ENCODE results near the gene SUPT5H. TPM values are rescaled to one million over a fixed set of nuclear protein-coding genes. Genes with fewer than 3 reads are reported as not detected.

The SUPT5H gene
- total and polyA plus RNA-seq, 9 donors: 51.4 to 163 (median 101) TPM

DNA sequence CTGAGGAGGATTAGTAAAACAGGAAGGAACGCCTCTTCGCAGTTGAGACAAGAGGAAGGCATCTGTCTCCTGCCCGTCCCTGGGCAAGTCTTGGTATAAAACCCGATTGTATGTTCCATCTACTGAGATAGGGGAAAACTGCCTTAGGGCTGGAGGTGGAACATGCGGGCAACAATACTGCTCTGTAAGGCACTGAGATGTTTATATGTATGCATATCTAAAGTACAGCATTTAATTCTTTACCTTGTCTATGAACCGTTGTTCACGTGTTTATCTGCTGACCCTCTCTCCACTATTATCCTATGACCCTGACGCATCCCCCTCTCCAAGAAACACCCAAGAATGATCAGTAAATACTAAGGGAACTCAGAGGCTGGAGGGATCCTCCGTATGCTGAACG lies 34.5 kb downstream of the SUPT5H start:
- DNase-seq: no peak
- no peaks in the 10 kb centered on the region for H3K9me3 ChIP-seq
- peaks cover 7% of the 10 kb centered on the region for H3K4me1 ChIP-seq (ENCODE audit: insufficient read depth)
- TF ChIP-seq EP300 (IDR thresholded peaks at IDR 0.05) (no peak), POLR2A (IDR thresholded peaks at IDR 0.05) (no peak)
- TF ChIP-seq, protein P1, sequence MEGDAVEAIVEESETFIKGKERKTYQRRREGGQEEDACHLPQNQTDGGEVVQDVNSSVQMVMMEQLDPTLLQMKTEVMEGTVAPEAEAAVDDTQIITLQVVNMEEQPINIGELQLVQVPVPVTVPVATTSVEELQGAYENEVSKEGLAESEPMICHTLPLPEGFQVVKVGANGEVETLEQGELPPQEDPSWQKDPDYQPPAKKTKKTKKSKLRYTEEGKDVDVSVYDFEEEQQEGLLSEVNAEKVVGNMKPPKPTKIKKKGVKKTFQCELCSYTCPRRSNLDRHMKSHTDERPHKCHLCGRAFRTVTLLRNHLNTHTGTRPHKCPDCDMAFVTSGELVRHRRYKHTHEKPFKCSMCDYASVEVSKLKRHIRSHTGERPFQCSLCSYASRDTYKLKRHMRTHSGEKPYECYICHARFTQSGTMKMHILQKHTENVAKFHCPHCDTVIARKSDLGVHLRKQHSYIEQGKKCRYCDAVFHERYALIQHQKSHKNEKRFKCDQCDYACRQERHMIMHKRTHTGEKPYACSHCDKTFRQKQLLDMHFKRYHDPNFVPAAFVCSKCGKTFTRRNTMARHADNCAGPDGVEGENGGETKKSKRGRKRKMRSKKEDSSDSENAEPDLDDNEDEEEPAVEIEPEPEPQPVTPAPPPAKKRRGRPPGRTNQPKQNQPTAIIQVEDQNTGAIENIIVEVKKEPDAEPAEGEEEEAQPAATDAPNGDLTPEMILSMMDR (IDR thresholded peaks at IDR 0.05): no peak
- H3K36me3 ChIP-seq: no peaks in the 10 kb centered on the region
- H3K27ac ChIP-seq: no peak overlapping the region
- intact Hi-C loops (cut with DNase I): loop anchor here in 2 of 4 donors (10.0 kb wide), 1 partner anchor 55 kb away; the partner anchor contains the start of gene EID2B (in 2 of the 2)
- peak overlapping the region; percentile 90 for H3K4me3 ChIP-seq
- WGBS, 3 donors: 28 to 45% (median 39%) methylated on average over 10 of the region's 10 CpGs
- H3K27me3 ChIP-seq: no peaks in the 10 kb centered on the region

DNA sequence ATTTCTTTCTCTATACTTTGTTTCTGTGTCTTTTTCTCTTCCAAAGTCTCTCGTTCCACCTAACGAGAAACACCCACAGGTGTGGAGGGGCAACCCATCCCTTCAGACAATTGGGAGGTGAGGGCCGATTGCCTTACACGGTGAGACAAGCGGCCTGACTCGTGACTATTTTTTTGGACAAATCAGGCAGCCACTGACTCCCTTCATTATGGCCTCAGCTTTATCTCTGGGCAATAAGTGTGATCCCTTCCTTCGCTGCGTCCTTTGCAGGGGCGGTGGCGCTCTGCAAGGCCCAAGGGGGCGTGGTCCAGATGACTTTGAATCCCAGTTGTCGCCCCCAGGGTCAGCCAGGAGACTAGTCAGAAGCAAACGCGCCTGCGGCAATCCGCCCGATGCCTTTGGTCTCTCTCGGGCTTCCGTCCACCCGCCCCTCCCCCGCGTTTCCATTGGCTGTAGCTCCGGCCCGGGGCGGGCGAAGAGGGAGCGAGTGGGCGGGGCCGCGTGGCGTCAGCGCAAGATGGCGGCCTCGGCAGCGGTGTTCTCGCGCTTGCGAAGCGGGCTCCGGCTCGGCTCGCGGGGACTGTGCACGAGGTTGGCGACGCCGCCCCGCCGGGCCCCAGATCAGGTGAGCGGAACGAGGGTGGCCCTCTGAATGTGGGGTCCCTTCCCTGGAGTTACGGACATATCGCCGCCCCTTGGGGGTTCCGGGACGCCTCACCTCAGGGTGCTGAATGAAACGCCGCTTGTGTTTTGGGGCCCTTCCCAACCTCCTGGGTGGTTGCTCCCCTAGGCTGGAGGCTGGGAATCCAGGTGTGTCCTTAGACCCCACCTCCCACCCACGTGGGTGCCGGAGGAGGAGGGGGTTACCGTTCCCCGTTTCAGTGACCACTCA lies 35.2 kb downstream of the SUPT5H start, which contains the start of gene TIMM50:
Gene TIMM50, plus strand, starts transcription at position 502 of the 892 bp plus-strand sequence. Its CDS starts 16 bp downstream, at position 518.
- intact Hi-C loops (cut with DNase I): no loop called here

DNA sequence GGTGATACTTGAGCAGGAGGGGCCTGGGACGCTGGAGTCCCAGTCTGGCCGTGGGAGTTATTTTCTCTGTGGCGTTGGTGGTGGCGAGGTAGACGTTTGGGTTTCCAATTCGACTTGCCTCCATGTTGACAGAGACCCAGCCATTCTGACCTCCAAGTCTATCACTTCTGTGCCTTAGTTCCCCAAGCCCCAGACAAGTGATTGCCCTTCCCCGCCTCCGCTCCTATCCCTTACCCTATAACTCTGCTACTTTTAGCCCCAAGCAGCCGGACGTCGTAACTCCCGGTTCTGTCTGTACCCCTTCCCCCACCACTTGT lies 35.8 kb downstream of the SUPT5H start:
- H3K9me3 ChIP-seq: no peaks in the 10 kb centered on the region
- 0 to 1% (median 0%) methylated on average over 12 of the region's 12 CpGs for WGBS, 3 donors
- no peaks in the 10 kb centered on the region for H3K27me3 ChIP-seq
- peaks cover 7% of the 10 kb centered on the region for H3K4me1 ChIP-seq (ENCODE audit: insufficient read depth)
- TF ChIP-seq EP300 (IDR thresholded peaks at IDR 0.05): no peak
- TF ChIP-seq, protein P1 (IDR thresholded peaks at IDR 0.05): no peak
- TF ChIP-seq POLR2A (IDR thresholded peaks at IDR 0.05): no peak
- peak overlapping the region in 1 of 2 donors; percentile 77 for H3K27ac ChIP-seq
- intact Hi-C loops (cut with DNase I): no loop called here
- no peaks in the 10 kb centered on the region for H3K36me3 ChIP-seq
- H3K4me3 ChIP-seq: peak overlapping the region; percentile 90
- DNase-seq: no peak

More for the DNA sequence above, 35.2 kb downstream of the SUPT5H start, which contains the start of gene TIMM50:
- Histone ChIP-seq H3K27ac (peak within 1 kb of the TSS in 1 of 2 donors; percentile 77), H3K36me3 (no peaks in the 10 kb centered on the region), H3K4me3 (peak within 1 kb of the TSS; percentile 90), H3K9me3 (no peaks in the 10 kb centered on the region), H3K27me3 (no peaks in the 10 kb centered on the region), H3K4me1 (ENCODE audit: insufficient read depth) (peaks cover 7% of the 10 kb centered on the region)
- DNase-seq: peak; percentile 95 to 98 (median 97)
- WGBS, 3 donors: 0 to 2% (median 0%) methylated on average over 34 to 62 of the region's 62 CpGs
- TF ChIP-seq, protein P1 (IDR thresholded peaks at IDR 0.05): no peak
- peak; percentile 77 for TF ChIP-seq POLR2A (IDR thresholded peaks at IDR 0.05)

DNA sequence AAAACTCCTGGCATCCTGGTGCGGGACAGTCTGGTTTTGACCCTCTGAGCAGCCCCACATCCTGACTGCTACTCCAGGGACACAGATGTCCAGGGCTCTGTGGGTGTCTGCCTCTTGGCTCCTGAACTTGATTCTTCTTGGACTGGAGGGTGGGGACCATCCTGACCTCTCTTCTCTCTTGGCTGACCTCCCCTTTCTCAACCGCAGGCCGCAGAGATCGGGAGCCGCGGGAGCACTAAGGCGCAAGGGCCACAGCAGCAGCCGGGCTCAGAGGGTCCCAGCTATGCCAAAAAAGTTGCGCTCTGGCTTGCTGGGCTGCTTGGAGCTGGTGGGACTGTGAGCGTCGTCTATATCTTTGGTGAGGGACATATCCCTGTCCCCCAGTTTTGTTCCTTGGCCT lies 36.3 kb downstream of the SUPT5H start:
- no peaks in the 10 kb centered on the region for H3K27me3 ChIP-seq
- intact Hi-C loops (cut with DNase I): no loop called here
- no peak for DNase-seq
- WGBS, 3 donors: 47 to 69% (median 52%) methylated on average over 11 of the region's 11 CpGs
- TF ChIP-seq, protein P1 (IDR thresholded peaks at IDR 0.05): no peak
- TF ChIP-seq EP300 (IDR thresholded peaks at IDR 0.05) (no peak), POLR2A (IDR thresholded peaks at IDR 0.05) (no peak)
- no peaks in the 10 kb centered on the region for H3K36me3 ChIP-seq
- H3K27ac ChIP-seq: no peak overlapping the region
- H3K4me3 ChIP-seq: peak overlapping the region; percentile 90
- H3K4me1 ChIP-seq (ENCODE audit: insufficient read depth): peaks cover 7% of the 10 kb centered on the region
- H3K9me3 ChIP-seq: no peaks in the 10 kb centered on the region

Measured in ovary (tissue), 9 donors.